SK-N-SH (cell line): ENCODE measurements around the gene KCNJ16. TPM values are rescaled to one million over a fixed set of nuclear protein-coding genes. Genes with fewer than 3 reads are reported as not detected.

Experiments
- CTCF ChIA-PET: fragments of 300-600, 350-600 bp; formaldehyde crosslinking; extraction: SDS; loops from one replicate; lab custom pipeline; 2021; lab: Yijun Ruan, JAX
- POLR2A ChIA-PET: fragments of 350-600 bp; sonication (Branson Sonifier 250); formaldehyde crosslinking; extraction: SDS; loops from one replicate; lab custom pipeline; 2020; ENCODE audit warnings: antibody characterized with exemption, inconsistent platforms; lab: Yijun Ruan, JAX
- DNase-seq: peaks from one replicate; pipeline ENCODE4 v3.0.0; 2012
- H2AFZ ChIP-seq: fragments of 200-600 bp; sonication (generic); 2 replicates; pipeline ENCODE4 v1.8.1; 2016; ENCODE audit warnings: antibody characterized with exemption, mild to moderate bottlenecking, low read depth
- H3F3A ChIP-seq: fragments of 200-600 bp; sonication (generic); replicated peaks from 2 replicates; pipeline ENCODE3; 2016; ENCODE audit warnings: antibody characterized with exemption, mild to moderate bottlenecking; ENCODE audit not compliant: insufficient read depth
- H3K27ac ChIP-seq, 2 experiments: fragments of 200-500 bp in 1 of 2; fragments of 200-600 bp in 1 of 2; sonication (Bioruptor generic) in 1 of 2; sonication (generic), shearing (Covaris generic) in 1 of 2; 2 replicates each; pipeline versions ENCODE4 v1.5.1 to v1.6.1; 2014 to 2016; ENCODE audit warnings: low read depth in 2 of 2, inconsistent platforms in 1 of 2, low read length in 1 of 2, mild to moderate bottlenecking in 1 of 2, mixed read lengths in 1 of 2
- H3K27me3 ChIP-seq: fragments of 200-600 bp; sonication (generic), shearing (Covaris generic); 2 replicates; pipeline ENCODE4 v1.6.1; 2016; ENCODE audit warnings: mixed run types; ENCODE audit not compliant: insufficient read depth
- H3K36me3 ChIP-seq, 2 experiments: fragments of 200-500 bp in 1 of 2; fragments of 200-600 bp in 1 of 2; sonication (Bioruptor generic) in 1 of 2; sonication (generic) in 1 of 2; replicated peaks in 1 of 2; 2 replicates each; pipeline versions ENCODE3 to v1.5.1; 2014 to 2016; ENCODE audit warnings: low read length in 1 of 2, mild to moderate bottlenecking in 1 of 2; ENCODE audit not compliant: insufficient read depth in 2 of 2, control insufficient read depth in 1 of 2
- H3K4me1 ChIP-seq, 2 experiments: fragments of 200-500 bp in 1 of 2; fragments of 200-600 bp in 1 of 2; sonication (Bioruptor generic) in 1 of 2; sonication (generic), shearing (Covaris generic) in 1 of 2; 2 replicates each; pipeline versions ENCODE4 v1.5.1 to v1.6.1; 2014 to 2016; ENCODE audit warnings: low read depth in 1 of 2, low read length in 1 of 2, mixed run types in 1 of 2; ENCODE audit not compliant: insufficient read depth in 2 of 2, control insufficient read depth in 1 of 2
- H3K4me2 ChIP-seq: fragments of 200-600 bp; sonication (generic), shearing (Covaris generic); 2 replicates; pipeline ENCODE4 v1.6.1; 2017; ENCODE audit warnings: mixed run types
- H3K4me3 ChIP-seq, 2 experiments: fragments of 200-500 bp in 1 of 2; fragments of 200-600 bp in 1 of 2; sonication (Bioruptor generic) in 1 of 2; sonication (generic), shearing (Covaris generic) in 1 of 2; 2 replicates each; pipeline versions ENCODE4 v1.5.1 to v1.8.1; 2014 to 2016; ENCODE audit warnings: low read depth in 2 of 2, inconsistent platforms in 1 of 2, low read length in 1 of 2, mild to moderate bottlenecking in 1 of 2, mixed read lengths in 1 of 2, moderate library complexity in 1 of 2
- H3K79me2 ChIP-seq: fragments of 200-600 bp; sonication (generic); 2 replicates; pipeline ENCODE4 v1.8.1; 2017; ENCODE audit warnings: mild to moderate bottlenecking; ENCODE audit not compliant: insufficient read depth
- H3K9ac ChIP-seq: fragments of 200-600 bp; sonication (generic); 2 replicates; pipeline ENCODE4 v1.6.1; 2017; ENCODE audit warnings: mixed run types
- H3K9me2 ChIP-seq: fragments of 200-600 bp; sonication (generic); 2 replicates; pipeline ENCODE4 v1.6.1; 2017; ENCODE audit warnings: mixed run types
- H3K9me3 ChIP-seq: fragments of 200-600 bp; sonication (generic); 2 replicates; pipeline ENCODE4 v1.6.1; 2017; ENCODE audit warnings: mixed run types, mild to moderate bottlenecking, moderate library complexity
- H4K20me1 ChIP-seq: fragments of 200-600 bp; sonication (generic); 2 replicates; pipeline ENCODE4 v1.6.1; 2017; ENCODE audit warnings: mild to moderate bottlenecking, mixed run types; ENCODE audit not compliant: insufficient read depth
- FOXJ3 ChIP-seq: sonication (generic); formaldehyde crosslinking; IDR thresholded peaks from 2 replicates; pipeline ENCODE4 v1.5.1; 2020; ENCODE audit warnings: mild to moderate bottlenecking, missing genetic modification reagents
- FOXM1 ChIP-seq: IDR thresholded peaks from 2 replicates; pipeline ENCODE4 v1.4.0; 2012; ENCODE audit warnings: low read depth, mild to moderate bottlenecking
- MEF2A ChIP-seq: IDR thresholded peaks from 2 replicates; pipeline ENCODE4 v1.4.0; 2012; ENCODE audit warnings: low read depth, borderline replicate concordance
- PBX3 ChIP-seq: IDR thresholded peaks from 2 replicates; pipeline ENCODE4; 2012
- POLR2AphosphoS5 ChIP-seq: IDR thresholded peaks from 2 replicates; pipeline ENCODE4 v1.6.1; 2012; ENCODE audit warnings: low read depth, low read length
- RAD21 ChIP-seq: IDR thresholded peaks from 2 replicates; pipeline ENCODE4 v1.6.1; 2012; ENCODE audit warnings: mild to moderate bottlenecking, low read length
- RCOR1 ChIP-seq: fragments of 150-350 bp; IDR thresholded peaks from 2 replicates; pipeline ENCODE4 v1.6.1; 2017; ENCODE audit warnings: antibody characterized with exemption, low read length
- REST ChIP-seq: IDR thresholded peaks from 2 replicates; pipeline ENCODE4 v1.6.1; 2012; ENCODE audit warnings: mild to moderate bottlenecking, low read depth, low read length, moderate library complexity
- RFX5 ChIP-seq: IDR thresholded peaks from 2 replicates; pipeline ENCODE4 v1.6.1; 2012; ENCODE audit warnings: mild to moderate bottlenecking, improper control_type of control experiment, low read length
- RXRA ChIP-seq: IDR thresholded peaks from 2 replicates; pipeline ENCODE4 v1.4.0; 2012; ENCODE audit warnings: low read depth, mild to moderate bottlenecking, borderline replicate concordance
- TAF1 ChIP-seq: IDR thresholded peaks from 2 replicates; pipeline ENCODE4 v1.6.1; 2012; ENCODE audit warnings: low read depth, mild to moderate bottlenecking, low read length, moderate library complexity, borderline replicate concordance
- TEAD4 ChIP-seq: IDR thresholded peaks from 2 replicates; pipeline ENCODE4 v1.4.0; 2012; ENCODE audit warnings: mild to moderate bottlenecking, borderline replicate concordance; ENCODE audit not compliant: insufficient read depth
- WGBS: methylation state at CpG from one replicate; pipeline ENCODE4 v1.1.6; 2017; ENCODE audit warnings: low lambda C conversion rate; 5-methylcytosine and 5-hydroxymethylcytosine counted together
- polyA plus RNA-seq, 3 experiments: library from polyadenylated mRNA; depleted of rRNA; stranded (reverse); fragments of >200 nt; gene quantifications; 2 replicates each; pipeline ENCODE4 v1.2.3, GENCODE V29; 2012
- TF ChIP-seq, protein P1 (sequence below): IDR thresholded peaks from 2 replicates; pipeline ENCODE4 v1.4.0; 2012; ENCODE audit warnings: low read depth, borderline replicate concordance
- TF ChIP-seq, protein P2 (sequence below): IDR thresholded peaks from 2 replicates; pipeline ENCODE4 v1.4.0; 2012; ENCODE audit warnings: low read depth
- TF ChIP-seq, protein P3 (sequence below): fragments of 200-600 bp; sonication (generic); IDR thresholded peaks from 2 replicates; pipeline ENCODE4 v1.6.1; 2017; ENCODE audit warnings: antibody characterized with exemption, mild to moderate bottlenecking, moderate library complexity

The KCNJ16 gene
- polyA plus RNA-seq, 1 of the 3 experiments (the other 2 are of a cell fraction): not detected

- H2AFZ ChIP-seq: no peak overlapping the region
- no peaks in the 10 kb centered on the region for H3K27me3 ChIP-seq
- H3K27ac ChIP-seq: no peak overlapping the region
- no peaks in the 10 kb centered on the region for H4K20me1 ChIP-seq
- H3K9ac ChIP-seq: no peak overlapping the region
- ChIA-PET POLR2A (no interaction called here), CTCF (interaction anchor here (1.0 kb wide), 1 partner anchor 9 kb away, joined by 4 read pairs; no protein-coding TSS in a partner anchor)
- H3K79me2 ChIP-seq: no peaks in the 10 kb centered on the region
- 92% methylated on average over 4 of the region's 4 CpGs for WGBS
- H3K9me3 ChIP-seq: no peaks in the 10 kb centered on the region
- H3K4me3 ChIP-seq: no peak overlapping the region
- H3K36me3 ChIP-seq: no peaks in the 10 kb centered on the region
- no peaks in the 10 kb centered on the region; a peak in 2 of 4 replicates for H3K4me1 ChIP-seq
- no peak for TF ChIP-seq TEAD4
- no peak for TF ChIP-seq TAF1
- TF ChIP-seq MEF2A: no peak
- DNase-seq: no peak
- no peaks in the 10 kb centered on the region for H3K9me2 ChIP-seq
- no peaks in the 10 kb centered on the region for H3F3A ChIP-seq
- no peak overlapping the region for H3K4me2 ChIP-seq
Observed at GRCh38 chr17:70071127-70071526, 3.9 kb upstream of the KCNJ16 start.

DNA sequence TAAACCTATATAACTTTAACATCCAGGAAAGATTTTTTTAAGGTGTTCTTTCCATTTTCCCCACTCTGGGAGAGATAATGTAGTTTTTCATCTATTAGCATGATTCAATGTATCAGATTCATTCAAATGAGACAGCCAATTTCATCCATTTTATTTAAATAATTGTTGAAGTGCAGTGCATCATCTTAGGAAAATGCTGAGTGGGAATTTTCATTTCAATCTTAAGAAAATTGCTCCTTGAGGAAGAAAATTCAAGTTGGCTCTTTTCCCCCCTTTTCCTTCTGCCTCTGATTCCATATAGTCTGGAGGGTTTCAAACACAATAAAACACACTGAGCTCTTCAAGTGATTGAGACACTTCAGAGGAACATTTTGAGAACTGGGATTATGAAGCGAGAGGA, 3.4 kb upstream of the KCNJ16 start:
- no peak for DNase-seq
- H4K20me1 ChIP-seq: no peaks in the 10 kb centered on the region
- H3K9ac ChIP-seq: no peak overlapping the region
- no peak overlapping the region for H3K27ac ChIP-seq
- no peaks in the 10 kb centered on the region for H3K27me3 ChIP-seq
- H3K4me1 ChIP-seq: no peaks in the 10 kb centered on the region; a peak in 2 of 4 replicates
- H3K9me2 ChIP-seq: no peaks in the 10 kb centered on the region
- no peaks in the 10 kb centered on the region for H3K36me3 ChIP-seq
- POLR2A ChIA-PET: no interaction called here
- TF ChIP-seq RAD21: no peak
- TF ChIP-seq REST: no peak
- TF ChIP-seq, protein P1, sequence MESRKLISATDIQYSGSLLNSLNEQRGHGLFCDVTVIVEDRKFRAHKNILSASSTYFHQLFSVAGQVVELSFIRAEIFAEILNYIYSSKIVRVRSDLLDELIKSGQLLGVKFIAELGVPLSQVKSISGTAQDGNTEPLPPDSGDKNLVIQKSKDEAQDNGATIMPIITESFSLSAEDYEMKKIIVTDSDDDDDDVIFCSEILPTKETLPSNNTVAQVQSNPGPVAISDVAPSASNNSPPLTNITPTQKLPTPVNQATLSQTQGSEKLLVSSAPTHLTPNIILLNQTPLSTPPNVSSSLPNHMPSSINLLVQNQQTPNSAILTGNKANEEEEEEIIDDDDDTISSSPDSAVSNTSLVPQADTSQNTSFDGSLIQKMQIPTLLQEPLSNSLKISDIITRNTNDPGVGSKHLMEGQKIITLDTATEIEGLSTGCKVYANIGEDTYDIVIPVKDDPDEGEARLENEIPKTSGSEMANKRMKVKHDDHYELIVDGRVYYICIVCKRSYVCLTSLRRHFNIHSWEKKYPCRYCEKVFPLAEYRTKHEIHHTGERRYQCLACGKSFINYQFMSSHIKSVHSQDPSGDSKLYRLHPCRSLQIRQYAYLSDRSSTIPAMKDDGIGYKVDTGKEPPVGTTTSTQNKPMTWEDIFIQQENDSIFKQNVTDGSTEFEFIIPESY: no peak
- no peak for TF ChIP-seq POLR2AphosphoS5
- no peak for TF ChIP-seq PBX3
- TF ChIP-seq RCOR1: no peak
- TF ChIP-seq, protein P2, sequence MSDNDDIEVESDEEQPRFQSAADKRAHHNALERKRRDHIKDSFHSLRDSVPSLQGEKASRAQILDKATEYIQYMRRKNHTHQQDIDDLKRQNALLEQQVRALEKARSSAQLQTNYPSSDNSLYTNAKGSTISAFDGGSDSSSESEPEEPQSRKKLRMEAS: no peak
- no peak for TF ChIP-seq RFX5
- TF ChIP-seq, protein P3, sequence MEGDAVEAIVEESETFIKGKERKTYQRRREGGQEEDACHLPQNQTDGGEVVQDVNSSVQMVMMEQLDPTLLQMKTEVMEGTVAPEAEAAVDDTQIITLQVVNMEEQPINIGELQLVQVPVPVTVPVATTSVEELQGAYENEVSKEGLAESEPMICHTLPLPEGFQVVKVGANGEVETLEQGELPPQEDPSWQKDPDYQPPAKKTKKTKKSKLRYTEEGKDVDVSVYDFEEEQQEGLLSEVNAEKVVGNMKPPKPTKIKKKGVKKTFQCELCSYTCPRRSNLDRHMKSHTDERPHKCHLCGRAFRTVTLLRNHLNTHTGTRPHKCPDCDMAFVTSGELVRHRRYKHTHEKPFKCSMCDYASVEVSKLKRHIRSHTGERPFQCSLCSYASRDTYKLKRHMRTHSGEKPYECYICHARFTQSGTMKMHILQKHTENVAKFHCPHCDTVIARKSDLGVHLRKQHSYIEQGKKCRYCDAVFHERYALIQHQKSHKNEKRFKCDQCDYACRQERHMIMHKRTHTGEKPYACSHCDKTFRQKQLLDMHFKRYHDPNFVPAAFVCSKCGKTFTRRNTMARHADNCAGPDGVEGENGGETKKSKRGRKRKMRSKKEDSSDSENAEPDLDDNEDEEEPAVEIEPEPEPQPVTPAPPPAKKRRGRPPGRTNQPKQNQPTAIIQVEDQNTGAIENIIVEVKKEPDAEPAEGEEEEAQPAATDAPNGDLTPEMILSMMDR: no peak
- TF ChIP-seq TEAD4: no peak
- no peak for TF ChIP-seq FOXJ3 (CRISPR knock-in tag)
- TF ChIP-seq FOXM1: no peak
- no peak for TF ChIP-seq RXRA
- no peaks in the 10 kb centered on the region for H3K9me3 ChIP-seq
- H3K4me3 ChIP-seq: no peak overlapping the region
- no peak overlapping the region for H3K4me2 ChIP-seq
- H2AFZ ChIP-seq: no peak overlapping the region
- no peaks in the 10 kb centered on the region for H3K79me2 ChIP-seq
- CTCF ChIA-PET: interaction anchor here (1.0 kb wide), 1 partner anchor 9 kb away, joined by 4 read pairs; no protein-coding TSS in a partner anchor
- WGBS: 87% methylated on average over 1 of the region's 1 CpG
- no peaks in the 10 kb centered on the region for H3F3A ChIP-seq
